Fibroblast of villous mesenchyme (primary cell): Measurements from ENCODE around the gene SFXN2. TPM values are rescaled to one million over a fixed set of nuclear protein-coding genes. Genes with fewer than 3 reads are reported as not detected.
A peak's percentile ranks its signal among the peaks of the same experiment; 100 is the strongest.
"Not testable (repeated sequence)": the region's sequence is repeated elsewhere in the genome, so short reads cannot be mapped to it uniquely, and the experiment has no call there.

Experiments used
- DNase-seq: peaks from one replicate; pipeline ENCODE4 v3.0.0-alpha.2; 2010; ENCODE audit warnings: low read depth
- H3K4me3 ChIP-seq: 2 replicates; pipeline ENCODE4 v1.5.1; 2011; ENCODE audit warnings: low read depth, mild to moderate bottlenecking, low read length
- total RNA-seq: library from RNA; depleted of rRNA; stranded (reverse); fragments of >200 nt; gene quantifications from 2 replicates; pipeline ENCODE4 v1.2.3, GENCODE V29; 2012
- TF ChIP-seq, protein P1 (sequence below): IDR thresholded peaks from 2 replicates; pipeline ENCODE4 v1.5.1; 2012; ENCODE audit warnings: low read depth, mild to moderate bottlenecking, low read length; ENCODE audit not compliant: insufficient read depth

The SFXN2 gene
- 2.9 and 3.5 TPM in 2 replicates for total RNA-seq

DNA sequence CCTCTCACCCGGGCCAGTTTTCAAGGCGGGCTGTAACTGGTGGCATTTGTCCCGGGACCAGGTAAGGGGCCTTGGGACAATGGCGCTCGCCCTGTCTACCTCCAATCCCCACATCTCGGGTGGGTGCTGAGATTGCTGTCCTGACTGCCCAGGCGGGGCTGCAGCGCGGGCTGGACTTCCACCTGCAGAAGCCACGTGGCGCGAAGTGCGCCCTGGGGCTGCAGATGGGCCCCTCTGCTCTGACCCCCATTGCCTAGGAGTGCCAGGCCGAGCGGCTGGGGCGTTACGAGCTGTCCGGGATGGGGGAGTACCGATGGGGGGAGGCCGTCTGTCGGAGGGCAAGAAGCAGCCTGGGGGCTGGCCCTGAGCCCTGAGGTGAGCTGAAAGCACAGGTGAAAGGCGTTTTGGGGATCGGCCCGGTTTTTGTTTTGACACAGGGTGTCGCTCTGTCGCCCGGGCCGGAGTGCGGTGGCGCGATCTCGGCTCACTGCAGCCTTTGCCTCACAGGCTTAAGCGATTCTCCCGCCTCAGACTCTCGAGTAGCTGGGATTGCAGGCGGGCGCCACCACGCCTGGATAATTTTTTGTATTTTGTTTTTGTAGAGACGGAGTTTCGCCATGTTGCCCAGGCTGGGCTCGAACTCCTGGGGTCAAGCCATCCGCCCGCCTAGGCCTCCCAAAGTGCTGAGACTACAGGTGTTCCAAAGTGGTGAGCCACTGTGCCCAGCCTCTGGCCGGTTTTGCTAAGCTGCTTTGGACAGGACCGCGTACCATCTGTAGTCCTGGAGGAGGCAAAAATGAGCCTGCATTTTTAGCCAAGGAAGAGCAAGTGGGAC is at the start of gene SFXN2:
SFXN2 (plus strand) TSS at position 16 of the 835 bp plus-strand sequence. CDS start 12,001 bp downstream, outside the sequence.
- TF ChIP-seq, protein P1, sequence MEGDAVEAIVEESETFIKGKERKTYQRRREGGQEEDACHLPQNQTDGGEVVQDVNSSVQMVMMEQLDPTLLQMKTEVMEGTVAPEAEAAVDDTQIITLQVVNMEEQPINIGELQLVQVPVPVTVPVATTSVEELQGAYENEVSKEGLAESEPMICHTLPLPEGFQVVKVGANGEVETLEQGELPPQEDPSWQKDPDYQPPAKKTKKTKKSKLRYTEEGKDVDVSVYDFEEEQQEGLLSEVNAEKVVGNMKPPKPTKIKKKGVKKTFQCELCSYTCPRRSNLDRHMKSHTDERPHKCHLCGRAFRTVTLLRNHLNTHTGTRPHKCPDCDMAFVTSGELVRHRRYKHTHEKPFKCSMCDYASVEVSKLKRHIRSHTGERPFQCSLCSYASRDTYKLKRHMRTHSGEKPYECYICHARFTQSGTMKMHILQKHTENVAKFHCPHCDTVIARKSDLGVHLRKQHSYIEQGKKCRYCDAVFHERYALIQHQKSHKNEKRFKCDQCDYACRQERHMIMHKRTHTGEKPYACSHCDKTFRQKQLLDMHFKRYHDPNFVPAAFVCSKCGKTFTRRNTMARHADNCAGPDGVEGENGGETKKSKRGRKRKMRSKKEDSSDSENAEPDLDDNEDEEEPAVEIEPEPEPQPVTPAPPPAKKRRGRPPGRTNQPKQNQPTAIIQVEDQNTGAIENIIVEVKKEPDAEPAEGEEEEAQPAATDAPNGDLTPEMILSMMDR = no peak
- peak within 1 kb of the TSS; percentile 94 for H3K4me3 ChIP-seq
- DNase-seq = no peak

- no peak overlapping the region for H3K4me3 ChIP-seq
- TF ChIP-seq, protein P1 = no peak
- DNase-seq = no peak
These were observed 48.4 kb upstream of the SFXN2 start for GRCh38 chr10:102665904-102666509.

- not testable (repeated sequence) for H3K4me3 ChIP-seq, DNase-seq
These were observed 47.0 kb upstream of the SFXN2 start for GRCh38 chr10:102667411-102667810.

GRCh38 chr10:102668326-102669107 is 45.9 kb upstream of the SFXN2 start:
- TF ChIP-seq, protein P1 = no peak
- no peak for DNase-seq
- H3K4me3 ChIP-seq = no peak overlapping the region

GRCh38 chr10:102669206-102670064 is 45.0 kb upstream of the SFXN2 start:
- TF ChIP-seq, protein P1 = peak; percentile 50
- H3K4me3 ChIP-seq = no peak overlapping the region
- peak; percentile 59 for DNase-seq

- no peak for DNase-seq
- TF ChIP-seq, protein P1 = no peak
- H3K4me3 ChIP-seq = no peak overlapping the region
These were observed 44.3 kb upstream of the SFXN2 start for GRCh38 chr10:102670065-102670670.
